Measurements from ENCODE around the gene MYCN.
"Not testable (repeated sequence)": the region's sequence is repeated elsewhere in the genome, so short reads cannot be mapped to it uniquely, and the experiment has no call there.

Gene MYCN

DNA sequence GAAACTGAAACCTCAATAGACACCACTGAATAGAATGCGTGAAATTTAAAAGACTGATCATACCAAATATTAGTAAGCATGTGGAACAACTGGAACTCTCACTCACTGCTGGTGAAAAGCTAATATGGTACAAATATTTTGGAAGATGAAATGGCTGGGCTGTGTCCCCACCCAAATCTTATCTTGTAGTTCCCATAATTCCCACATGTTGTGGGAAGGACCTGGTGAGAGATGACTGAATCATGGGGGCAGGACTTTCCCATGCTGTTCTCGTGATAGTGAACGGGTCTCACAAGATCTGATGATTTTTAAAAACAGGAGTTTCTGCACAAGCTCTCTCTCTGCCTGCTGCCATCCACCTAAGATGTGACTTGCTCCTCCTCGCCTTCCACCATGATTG, 32.0 kb upstream of the MYCN start:
- no peak for DNase-seq

DNA sequence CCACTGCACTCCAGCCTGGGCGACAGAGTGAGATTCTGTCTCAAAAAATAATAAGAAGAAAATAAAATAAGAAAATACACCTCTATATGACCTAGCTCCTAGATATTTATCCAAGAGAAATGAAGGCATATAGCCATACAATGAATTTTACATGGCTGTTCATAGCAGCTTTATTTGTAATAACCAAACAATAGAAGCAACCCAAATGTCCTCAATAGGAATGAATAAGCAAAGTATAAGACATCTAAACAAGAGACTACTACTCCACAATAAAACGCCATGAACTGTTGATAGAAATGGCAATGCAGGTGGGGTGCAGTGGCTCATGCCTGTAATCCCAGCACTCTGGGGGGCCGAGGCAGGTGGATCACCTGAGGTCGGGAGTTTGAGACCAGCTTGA, 31.2 kb upstream of the MYCN start:
- DNase-seq = no peak

DNA sequence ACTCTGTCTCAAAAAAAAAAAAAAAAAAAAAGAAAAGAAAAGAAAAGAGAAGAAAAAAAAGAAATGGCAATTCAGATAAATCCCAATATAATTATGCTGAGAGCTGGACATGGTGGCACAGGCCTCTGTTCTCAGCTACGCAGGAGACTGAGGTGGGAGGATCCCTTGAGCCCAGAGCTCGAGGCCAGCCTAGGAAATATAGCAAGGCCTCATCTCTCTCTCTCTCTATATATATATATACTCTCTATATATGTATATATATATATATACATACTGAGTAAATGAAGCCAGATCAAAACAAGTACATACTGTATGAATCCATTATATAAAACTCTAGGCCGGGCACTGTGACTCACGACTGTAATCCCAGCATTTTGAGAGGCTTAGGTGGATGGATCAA, 30.6 kb upstream of the MYCN start:
- no peak for DNase-seq

DNA sequence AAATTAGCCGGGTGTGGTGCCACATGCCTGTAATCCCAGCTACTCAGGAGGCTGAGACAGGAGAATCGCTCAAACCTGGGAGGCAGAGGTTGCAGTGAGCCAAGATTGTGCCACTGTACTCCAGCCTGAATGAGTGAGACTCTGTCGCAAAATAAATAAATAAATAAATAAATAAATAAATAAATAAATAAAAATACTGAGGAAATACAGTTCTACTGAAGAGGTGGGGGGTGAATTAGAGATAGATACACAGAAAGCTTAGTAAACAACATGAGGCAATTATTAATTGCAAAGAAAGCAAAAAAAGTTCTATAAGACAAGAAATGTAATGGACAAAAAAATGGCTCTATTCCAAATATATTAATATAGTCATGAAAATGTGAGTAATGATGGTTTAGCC, 29.1 kb upstream of the MYCN start:
- not testable (repeated sequence) for DNase-seq

DNA sequence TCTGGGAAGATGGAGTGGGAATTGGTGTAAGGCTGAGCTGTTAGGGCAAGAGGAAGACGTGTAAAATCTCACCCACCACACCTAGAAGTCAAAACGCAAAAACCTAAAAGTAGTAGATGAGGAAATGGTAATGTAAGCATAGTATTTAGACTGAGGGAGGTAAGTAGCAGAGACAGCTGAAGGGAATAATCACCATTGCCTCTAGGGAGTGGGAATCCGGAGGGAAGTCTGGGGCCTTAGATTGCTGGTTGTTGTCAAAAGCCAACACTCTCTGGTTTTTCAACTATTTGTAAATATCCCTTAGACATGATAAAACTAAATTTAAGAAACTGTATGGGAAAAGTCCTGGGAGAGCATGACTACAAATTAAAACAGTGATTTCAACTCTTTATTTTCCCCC, 28.7 kb upstream of the MYCN start:
- no peak for DNase-seq

DNA sequence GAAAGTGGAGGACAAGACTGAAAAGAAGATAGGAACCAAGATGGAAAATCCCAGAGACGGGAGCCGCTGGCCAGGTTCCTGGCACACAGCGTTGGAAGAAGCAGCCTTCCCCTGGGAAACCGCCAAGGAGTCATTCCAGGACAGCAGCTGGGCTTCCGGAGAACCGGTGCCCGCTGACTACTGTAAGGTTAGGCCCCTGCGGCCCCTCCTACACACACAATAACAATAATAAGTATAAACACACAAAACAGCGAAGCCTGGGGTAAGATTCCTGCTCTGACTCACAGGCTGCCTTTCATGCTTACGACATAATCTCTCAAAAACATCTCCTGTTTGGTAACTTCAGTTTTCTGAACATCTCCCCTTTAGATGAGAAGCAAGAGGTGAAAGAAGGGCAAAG, 28.1 kb upstream of the MYCN start:
- no peak for DNase-seq

DNA sequence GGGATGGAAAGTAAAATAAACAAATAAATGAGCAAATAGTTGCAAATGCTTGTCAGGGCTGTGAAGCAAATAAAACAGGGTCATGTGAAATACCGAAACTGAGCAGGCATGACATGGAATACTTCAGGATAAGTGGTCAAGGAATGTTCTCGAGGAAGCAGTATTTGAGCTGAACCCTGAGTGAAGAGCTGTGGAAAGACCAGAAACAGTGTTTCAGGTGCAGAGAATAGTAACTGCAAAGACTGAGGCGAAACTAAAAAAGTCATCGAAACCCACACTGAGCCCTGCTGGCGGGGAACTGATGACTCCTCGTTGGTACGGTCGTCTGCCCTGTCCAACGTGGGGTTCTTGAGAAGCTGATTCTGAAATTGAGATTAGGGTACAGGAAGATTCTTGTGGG, 27.2 kb upstream of the MYCN start:
- DNase-seq = no peak

DNA sequence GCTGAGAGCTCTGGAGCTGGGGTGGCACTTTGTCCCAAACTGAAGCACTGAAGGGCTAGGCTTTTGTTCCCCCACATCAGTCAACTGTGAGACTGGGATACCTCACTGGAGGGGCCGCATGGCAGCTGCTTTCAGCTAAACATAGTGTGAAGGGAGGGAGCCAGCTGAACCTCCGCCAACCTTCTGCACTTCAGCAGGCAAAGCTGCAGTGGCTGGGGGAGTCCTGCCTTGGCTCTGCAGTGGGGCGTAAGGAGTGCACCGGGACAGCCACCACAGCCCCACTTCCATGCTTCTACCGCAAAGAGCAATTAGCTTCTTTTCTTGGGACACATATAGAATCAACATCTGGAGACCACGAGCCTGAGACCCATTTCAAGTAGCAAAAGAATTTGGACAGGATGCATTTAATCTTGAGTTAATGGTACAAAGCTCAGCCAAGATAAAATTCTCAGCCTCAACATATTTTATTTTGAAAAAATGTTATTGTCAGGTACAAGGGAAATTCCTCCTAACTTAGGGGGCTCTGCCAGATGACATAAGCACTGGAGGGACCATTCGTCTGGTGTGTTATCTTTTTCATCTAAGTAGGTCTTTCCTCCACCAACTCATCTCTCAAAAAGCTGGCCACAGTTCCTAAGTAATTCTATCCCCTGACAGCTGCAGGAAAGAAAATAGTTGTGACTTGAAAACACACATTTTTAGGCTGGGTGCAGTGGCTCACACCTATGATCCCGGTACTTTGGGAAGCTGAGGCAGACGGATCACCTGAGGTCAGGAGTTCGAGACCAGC, 25.6 kb upstream of the MYCN start:
- no peak for DNase-seq

DNA sequence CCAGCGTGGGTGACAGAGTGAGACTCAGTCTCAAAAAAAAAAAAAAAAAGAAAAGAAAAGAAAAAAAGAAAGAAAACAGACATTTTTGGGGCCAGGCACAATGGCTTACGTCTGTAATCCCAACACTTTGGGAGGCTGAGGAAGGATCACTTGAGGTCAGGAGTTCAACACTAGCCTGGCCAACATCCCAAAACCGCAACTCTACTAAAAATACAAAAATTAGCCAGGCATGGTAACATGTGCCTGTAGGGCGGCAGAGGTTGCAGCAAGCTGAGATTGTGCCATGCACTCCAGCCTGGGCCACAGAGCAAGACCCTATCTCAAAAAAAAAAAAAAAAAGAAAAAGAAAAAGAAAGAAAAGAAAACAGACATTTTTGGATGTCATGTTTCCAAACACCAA, 24.8 kb upstream of the MYCN start:
- DNase-seq = not testable (repeated sequence)

DNA sequence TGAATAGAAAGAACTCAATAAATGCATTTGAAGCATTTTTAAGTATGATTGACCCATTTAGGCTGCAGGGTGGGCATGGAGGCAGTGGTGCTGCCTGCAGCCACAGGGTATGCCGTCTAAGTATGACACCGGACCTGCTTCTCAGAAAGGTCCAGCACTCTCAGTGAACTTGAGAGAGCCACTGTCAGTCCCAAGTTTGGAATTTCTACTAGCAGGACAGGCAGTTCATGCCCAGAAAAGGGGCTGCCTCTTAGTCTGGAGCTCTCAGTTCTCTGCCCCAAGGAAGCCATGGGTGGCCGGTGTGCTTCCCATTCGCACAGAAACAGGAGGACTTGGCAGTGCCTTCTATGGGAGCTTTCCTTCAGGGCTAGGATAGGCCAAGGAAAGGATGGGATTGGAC, 24.0 kb upstream of the MYCN start:
- DNase-seq = no peak

DNA sequence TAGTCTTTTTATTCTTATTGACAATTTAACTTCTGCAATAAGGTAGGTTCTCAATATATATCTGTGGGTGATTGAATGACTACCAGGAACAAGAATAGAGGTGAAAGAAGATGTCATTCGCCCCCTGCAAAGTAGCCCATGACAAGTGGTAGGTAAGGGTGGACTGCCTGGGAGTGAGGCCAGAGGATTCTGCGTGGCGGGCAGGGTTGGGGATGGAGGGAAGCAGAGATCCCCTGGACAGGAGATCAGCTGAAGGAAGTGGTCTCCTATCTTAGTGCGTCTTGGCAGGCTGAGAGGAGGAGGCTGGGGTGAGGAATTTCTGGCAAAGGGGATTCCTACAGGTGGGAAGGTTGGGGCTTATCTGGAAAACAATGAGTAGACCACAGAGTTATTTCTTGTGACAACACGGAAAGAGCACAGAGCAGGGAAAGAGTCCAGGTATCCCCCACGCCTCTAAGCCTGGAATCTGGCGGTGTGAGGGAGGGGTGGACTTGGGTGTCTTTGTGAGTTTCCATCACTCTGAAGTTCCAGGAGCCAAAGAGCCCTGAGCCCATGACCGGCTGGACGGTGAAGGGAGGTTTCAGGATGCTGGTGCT, 21.5 kb upstream of the MYCN start:
- DNase-seq = no peak

DNA sequence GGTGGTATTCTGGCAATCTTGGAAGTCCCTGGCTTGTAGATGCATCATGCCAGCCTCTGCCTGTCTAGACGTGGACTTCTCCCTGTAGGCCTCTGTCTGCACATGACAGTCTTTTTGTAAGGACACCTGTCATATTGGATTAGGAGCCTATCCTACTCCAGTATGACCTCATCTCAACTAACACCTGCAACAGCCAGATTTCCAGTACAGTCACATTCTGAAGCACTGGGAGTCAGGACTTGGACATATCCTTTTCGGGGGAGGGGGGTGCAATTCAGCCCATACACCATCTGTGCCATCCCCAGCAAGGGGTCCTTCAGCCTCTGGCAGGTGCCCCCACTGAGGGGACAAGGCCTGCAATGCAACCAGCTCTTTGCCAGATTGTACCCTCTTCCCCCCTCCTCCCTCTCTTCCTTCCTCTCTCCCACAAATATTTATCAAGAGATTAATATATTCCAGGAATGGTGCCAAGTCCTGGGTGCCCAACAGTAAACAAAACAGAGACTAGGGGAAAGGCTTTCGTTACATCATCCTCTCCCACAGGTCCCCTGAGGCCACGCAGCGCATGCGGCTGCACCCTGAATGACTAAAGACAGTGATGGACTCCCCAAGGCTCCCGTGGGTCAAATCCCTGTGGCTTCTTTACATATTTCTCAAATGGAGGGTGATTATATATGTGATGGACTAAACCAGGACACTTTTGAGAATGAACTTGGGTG, 20.5 kb upstream of the MYCN start:
- DNase-seq = no peak

DNA sequence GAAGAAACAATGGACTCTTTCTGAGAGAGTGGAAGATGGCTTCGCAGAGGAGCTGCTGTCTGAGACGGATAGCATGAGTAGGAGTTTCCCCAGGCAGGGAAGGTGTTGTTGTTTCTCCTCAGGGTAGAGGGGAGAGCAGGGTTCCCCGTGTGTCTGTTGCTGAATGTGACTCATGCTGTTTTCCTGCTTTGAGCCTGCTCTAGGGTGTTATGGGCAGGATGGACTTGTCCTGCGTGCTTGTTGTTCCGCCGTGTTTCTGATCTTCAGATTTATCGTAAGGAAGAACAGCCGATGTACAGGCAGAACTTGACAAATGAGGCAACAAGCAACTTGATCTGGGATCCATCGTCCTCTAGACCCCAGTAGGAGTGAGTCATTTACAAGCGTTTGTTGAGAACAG, 19.7 kb upstream of the MYCN start:
- no peak for DNase-seq

DNA sequence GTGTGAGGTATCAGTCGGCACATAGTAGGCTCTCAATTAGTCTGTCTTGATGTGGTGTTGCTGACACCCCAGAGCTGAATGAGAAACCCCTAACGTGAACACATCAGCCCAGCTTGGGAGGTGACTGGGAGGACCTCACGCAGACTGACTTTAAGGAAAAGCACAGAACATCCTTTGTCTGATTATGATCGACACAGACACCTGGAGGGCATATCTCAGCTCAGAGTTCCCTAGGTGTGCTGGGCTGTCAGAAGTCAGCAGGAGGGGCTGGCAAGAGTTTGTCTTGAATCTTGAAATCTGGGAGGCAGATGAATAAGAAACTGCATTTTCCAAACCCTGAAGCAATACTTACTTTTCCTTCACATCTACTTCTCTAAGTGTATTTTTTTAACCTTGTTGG, 16.8 kb upstream of the MYCN start:
- DNase-seq = no peak

DNA sequence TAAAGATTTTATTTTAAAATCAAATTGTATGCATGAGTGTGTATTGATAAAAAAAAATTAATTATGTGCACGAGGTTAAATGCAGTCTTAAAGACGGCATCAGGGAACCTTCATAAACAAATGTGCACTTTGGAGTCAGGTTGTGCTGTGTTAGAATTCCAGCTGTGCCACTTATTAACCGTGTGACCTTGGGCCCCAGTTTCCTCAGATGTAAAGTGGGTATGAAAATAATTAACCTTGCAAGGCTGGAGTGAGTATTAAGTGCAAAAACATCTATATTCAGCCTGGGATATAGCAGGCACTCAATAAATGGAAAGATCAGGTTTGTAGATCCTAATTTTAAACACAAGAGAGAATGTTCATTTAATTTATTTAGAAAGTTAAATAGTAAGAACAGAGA, 14.5 kb upstream of the MYCN start:
- no peak for DNase-seq

DNA sequence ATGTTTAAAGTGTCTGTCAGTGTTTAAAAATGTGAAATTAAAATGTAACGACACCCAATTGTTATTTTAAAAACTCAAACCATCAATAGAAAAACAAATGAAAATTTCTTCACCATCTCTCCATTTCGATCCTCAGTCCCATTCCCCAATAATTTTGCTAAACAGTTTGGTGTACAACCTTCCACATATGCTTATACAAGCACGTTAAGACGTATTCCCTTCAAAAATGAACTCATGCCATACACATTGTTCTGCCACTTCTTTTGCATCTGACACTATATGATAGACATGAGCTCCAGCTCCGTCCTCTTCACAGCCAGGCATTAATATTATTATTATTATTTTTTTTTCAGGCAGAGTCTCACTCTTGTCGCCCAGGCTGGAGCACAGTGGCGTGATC, 14.1 kb upstream of the MYCN start:
- DNase-seq = no peak

DNA sequence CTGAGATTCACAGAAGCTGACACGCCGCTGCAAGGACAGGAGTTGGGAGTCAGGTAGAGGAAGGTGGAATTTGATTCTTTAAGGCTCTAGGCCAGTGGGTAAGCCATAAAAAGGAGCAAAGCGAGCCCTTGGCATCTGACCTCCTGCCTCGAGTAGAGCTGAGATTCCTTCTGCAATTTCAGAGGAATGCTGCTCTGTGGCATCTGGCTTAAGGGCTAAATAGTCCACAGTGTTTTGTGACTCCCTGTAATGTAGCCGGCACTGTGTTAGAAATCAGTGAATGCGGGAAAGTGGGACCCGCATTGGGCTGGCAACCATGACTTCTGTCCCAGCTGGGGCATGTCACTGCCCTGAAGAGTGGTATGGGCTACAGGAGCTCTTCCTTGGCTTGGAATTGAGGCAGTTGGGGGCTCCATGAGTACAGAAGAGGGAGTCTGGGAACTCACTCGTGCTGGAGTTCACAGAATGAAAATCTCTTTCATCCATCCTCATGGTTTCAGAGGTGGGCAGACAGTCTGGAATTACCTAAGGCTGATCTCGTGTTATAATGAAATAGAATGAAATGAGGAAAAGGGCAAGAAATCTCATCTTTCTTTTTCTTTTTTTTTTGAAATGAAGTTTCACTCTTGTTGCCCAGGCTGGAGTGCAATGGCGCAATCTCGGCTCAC, 12.7 kb upstream of the MYCN start:
- no peak for DNase-seq

DNA sequence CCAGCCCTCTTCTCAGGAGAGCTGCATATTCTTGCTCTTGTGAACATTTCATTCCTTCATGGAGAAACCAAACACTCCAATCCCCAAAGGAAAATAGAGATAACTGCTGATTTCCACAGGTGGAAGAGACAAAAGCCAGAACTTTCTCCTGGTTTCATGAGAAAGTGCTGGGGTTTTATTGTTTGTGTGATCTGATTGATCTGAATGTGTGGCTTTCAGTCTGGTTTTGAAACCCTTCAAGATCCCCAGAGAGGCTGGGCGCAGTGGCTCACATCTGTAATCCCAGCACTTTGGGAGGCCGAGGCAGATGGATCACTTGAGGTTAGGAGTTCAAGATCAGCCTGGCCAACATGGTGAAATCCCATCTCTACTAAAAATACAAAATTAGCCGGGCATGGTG, 11.3 kb upstream of the MYCN start:
- DNase-seq = not testable (repeated sequence)

DNA sequence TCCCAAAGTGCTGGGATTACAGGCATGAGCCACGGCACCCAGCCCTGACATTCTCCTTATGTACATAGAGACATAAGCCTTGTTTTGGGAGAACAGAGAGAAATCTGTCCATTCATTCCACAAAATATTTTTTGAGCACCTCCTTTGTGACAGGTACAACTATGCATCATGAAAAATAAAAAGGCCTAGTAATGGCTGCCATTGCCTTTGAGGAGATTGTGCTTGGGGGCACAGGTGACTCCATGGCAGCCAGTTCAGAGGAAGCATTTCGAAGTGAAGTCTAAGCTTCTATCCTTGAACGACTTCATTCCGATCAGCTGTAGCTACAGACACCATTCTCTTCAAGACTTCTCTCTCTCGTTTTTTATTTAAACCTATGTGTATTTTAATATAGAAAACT, 10.5 kb upstream of the MYCN start:
- no peak for DNase-seq

DNA sequence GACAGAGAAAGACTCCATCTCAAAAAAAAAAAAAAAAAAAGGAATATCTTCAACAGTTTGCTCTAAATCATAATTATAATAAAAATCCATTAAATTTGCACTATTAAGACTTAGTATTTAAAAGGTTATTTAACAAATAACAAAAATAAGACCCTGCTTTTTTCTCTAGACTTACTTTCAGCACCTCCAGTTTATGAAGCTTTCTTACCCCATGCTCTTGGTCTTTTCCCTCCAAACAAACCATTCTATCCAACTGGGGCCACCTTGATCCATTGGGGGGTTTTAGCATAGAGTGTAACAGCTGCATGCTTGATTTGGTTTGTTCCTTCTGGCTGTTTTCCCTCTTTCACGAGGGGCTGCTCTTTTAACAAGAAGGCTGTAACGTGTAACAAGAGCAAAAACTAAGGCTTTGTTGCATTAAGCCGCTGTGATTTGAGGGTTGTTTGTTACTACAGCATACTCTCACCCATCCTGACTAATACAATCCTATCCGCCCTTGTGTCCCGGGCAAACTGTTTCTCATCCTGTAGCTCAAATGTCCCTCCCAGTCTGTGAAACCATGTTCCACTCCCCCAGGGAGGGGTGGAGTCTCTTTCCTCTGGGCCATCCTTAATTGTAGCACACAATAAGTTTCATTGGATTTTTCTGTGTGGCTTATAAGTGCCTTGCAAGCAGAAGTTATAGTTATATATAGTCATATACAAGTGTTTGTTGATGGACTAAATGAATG, 9.6 kb upstream of the MYCN start:
- no peak for DNase-seq

DNA sequence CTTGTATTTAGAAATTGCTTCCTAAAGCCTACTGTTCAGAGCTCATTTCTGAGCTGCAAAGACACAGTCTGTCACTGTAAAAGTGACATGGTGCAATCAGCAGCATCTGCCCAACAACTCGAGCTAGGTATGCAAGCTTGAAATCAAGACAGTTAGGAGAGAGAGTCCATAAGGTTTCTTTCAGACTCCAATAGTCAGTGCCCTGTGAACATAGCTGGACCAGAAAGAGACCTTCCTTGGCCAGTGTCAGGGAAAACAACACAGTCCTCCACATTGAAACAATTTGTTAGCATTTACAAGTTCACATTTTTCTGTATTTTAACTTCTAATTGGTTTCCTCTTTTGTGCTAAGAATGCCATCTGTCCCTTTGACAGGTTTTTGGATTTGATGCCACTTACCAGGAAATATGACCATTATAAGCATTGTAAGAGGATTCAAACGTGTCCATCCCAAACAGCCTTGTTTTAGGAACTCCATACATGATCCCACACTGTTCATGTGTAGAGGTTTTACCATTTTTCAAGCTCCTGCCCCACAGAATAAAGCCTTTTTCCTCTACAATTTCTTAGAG, 8.9 kb upstream of the MYCN start:
- DNase-seq = no peak

DNA sequence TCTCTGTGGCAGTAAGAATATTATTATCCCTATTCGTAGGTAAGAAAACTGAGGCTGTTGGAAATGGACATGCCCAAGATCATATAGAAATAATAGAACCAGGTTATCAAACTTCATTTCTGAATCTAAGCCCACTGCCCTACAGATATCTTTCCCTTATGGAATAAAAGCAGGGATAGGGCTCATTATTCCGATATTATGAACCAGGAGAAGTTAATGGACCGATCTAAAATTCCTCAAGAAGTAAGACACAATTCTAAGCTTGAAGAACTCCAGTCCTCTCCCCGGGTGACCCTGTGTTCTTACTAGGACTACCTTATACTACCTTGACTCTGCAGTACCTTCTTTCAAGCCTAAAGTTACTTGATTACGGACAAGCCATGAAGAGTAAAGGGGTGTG, 8.4 kb upstream of the MYCN start:
- no peak for DNase-seq

Data from MV-4-11 (cell line).